NCI-H460 (cell line): Measurements from ENCODE around the gene ALPL. TPM values are rescaled to one million over a fixed set of nuclear protein-coding genes. Genes with fewer than 3 reads are reported as not detected.

Source experiments
- DNase-seq: peaks from one replicate; pipeline ENCODE4 v3.0.0-alpha.2; 2016; ENCODE audit warnings: low read depth; ENCODE audit errors: extremely low read depth
- total RNA-seq: library from RNA; depleted of rRNA; stranded (reverse); fragments of >200 nt; shearing (Covaris generic); gene quantifications from 2 replicates; pipeline ENCODE4 v1.2.3, GENCODE V29; 2014

The ALPL gene
- total RNA-seq, 1 experiment from 2014 or later, result 0.12 TPM

- no peak for DNase-seq
Measured at GRCh38 chr1:21596174-21596573, 87.0 kb downstream of the ALPL start.

GRCh38 chr1:21596628-21597027 lies 87.4 kb downstream of the ALPL start:
- DNase-seq, result no peak

- DNase-seq, result no peak
Measured at GRCh38 chr1:21597753-21598152, 88.5 kb downstream of the ALPL start.

- DNase-seq, result no peak
Measured at GRCh38 chr1:21598417-21598816, 89.2 kb downstream of the ALPL start.

- no peak for DNase-seq
Measured at GRCh38 chr1:21598904-21599303, 89.7 kb downstream of the ALPL start.

GRCh38 chr1:21599402-21599801 lies 90.2 kb downstream of the ALPL start:
- DNase-seq, result no peak

GRCh38 chr1:21601278-21602048 lies 92.2 kb downstream of the ALPL start:
- no peak for DNase-seq

GRCh38 chr1:21603177-21604138 lies 94.2 kb downstream of the ALPL start:
- no peak for DNase-seq

GRCh38 chr1:21604208-21604957 lies 95.2 kb downstream of the ALPL start:
- no peak for DNase-seq

- DNase-seq, result no peak
Measured at GRCh38 chr1:21605012-21605715, 95.9 kb downstream of the ALPL start.

- DNase-seq, result no peak
Measured at GRCh38 chr1:21605964-21606705, 96.9 kb downstream of the ALPL start.

- peak; percentile 85 for DNase-seq
Measured at GRCh38 chr1:21607549-21608529, 98.6 kb downstream of the ALPL start.

- no peak for DNase-seq
Measured at GRCh38 chr1:21608798-21609197, 99.6 kb downstream of the ALPL start.

GRCh38 chr1:21610027-21610426 lies 100.8 kb downstream of the ALPL start:
- DNase-seq, result no peak

GRCh38 chr1:21610989-21611785 lies 102.0 kb downstream of the ALPL start:
- no peak for DNase-seq

- DNase-seq, result no peak
Measured at GRCh38 chr1:21612057-21612456, 102.8 kb downstream of the ALPL start.

- no peak for DNase-seq
Measured at GRCh38 chr1:21613072-21613867, 104.0 kb downstream of the ALPL start.
